Panc1 (cell line): ENCODE data around the gene MAST4. TPM values are rescaled to one million over a fixed set of nuclear protein-coding genes. Genes with fewer than 3 reads are reported as not detected.

Experiments used
- ATAC-seq: fragments of 200-7000 bp; cut with Tn5 transposase; 2 replicates; pipeline ENCODE4 v1.9.1; 2020; ENCODE audit warnings: mild to moderate bottlenecking, moderate library complexity
- BruUV-seq: library from RNA; stranded (reverse); fragments of 400-500 nt; replicated peaks from 2 replicates; lab custom pipeline; 2021; lab: Mats Ljungman, UMichigan
- CTCF ChIA-PET: fragments of 300-600 bp; sonication (Branson Sonifier 250); formaldehyde crosslinking; loops from one replicate; lab custom pipeline; 2022; ENCODE audit warnings: antibody characterized with exemption; lab: Charles Lee
- POLR2A ChIA-PET: fragments of 300-600 bp; sonication (Branson Sonifier 250); formaldehyde crosslinking; loops from one replicate; lab custom pipeline; 2022; ENCODE audit warnings: antibody characterized with exemption; lab: Charles Lee
- DNase-seq: peaks from one replicate; pipeline ENCODE4 v3.0.0-alpha.2; 2010; ENCODE audit warnings: low read depth, low spot score
- H3K27ac ChIP-seq: 2 replicates; pipeline ENCODE4 v1.5.1; 2011; ENCODE audit warnings: mild to moderate bottlenecking, low read length, inconsistent platforms
- H3K27me3 ChIP-seq: fragments of 200-500 bp; sonication (Bioruptor generic); 2 replicates; pipeline ENCODE4 v1.6.0; 2014; ENCODE audit warnings: low read length, inconsistent platforms; ENCODE audit not compliant: control insufficient read depth, insufficient read depth
- H3K36me3 ChIP-seq: fragments of 200-500 bp; sonication (Bioruptor generic); 2 replicates; pipeline ENCODE4 v1.5.1; 2014; ENCODE audit warnings: inconsistent platforms, mild to moderate bottlenecking, low read length, moderate library complexity; ENCODE audit not compliant: control insufficient read depth, insufficient read depth
- H3K4me1 ChIP-seq: 2 replicates; pipeline ENCODE4 v1.5.1; 2011; ENCODE audit warnings: inconsistent platforms, mild to moderate bottlenecking, low read length, moderate library complexity; ENCODE audit not compliant: control insufficient read depth, insufficient read depth
- H3K4me3 ChIP-seq, 2 experiments: 2 replicates each; pipeline ENCODE4 v1.5.1; 2011 to 2012; ENCODE audit warnings: low read depth in 2 of 2, low read length in 2 of 2, mild to moderate bottlenecking in 2 of 2, inconsistent platforms in 1 of 2, moderate library complexity in 1 of 2
- H3K9me3 ChIP-seq: fragments of 200-500 bp; sonication (Bioruptor generic); 2 replicates; pipeline ENCODE4 v1.5.1; 2014; ENCODE audit warnings: low read depth, mild to moderate bottlenecking, inconsistent platforms, low read length, moderate library complexity; ENCODE audit not compliant: control insufficient read depth, insufficient read depth
- CTCF ChIP-seq: fragments of 450-650 bp; IDR thresholded peaks from 2 replicates; pipeline ENCODE4 v1.5.1; 2017; ENCODE audit warnings: mild to moderate bottlenecking
- POLR2AphosphoS5 ChIP-seq: IDR thresholded peaks from 2 replicates; pipeline ENCODE4 v1.6.1; 2012; ENCODE audit warnings: mild to moderate bottlenecking, low read depth, low read length, moderate library complexity
- REST ChIP-seq, 2 experiments: IDR thresholded peaks; 2 replicates each; pipeline ENCODE4 v1.6.1; 2011 to 2012; ENCODE audit warnings: low read depth in 2 of 2, control low read depth in 1 of 2, low read length in 1 of 2, mild to moderate bottlenecking in 1 of 2, moderate library complexity in 1 of 2; ENCODE audit not compliant: insufficient read depth in 1 of 2
- SIN3A ChIP-seq: IDR thresholded peaks from 2 replicates; pipeline ENCODE4 v1.6.1; 2012; ENCODE audit warnings: low read depth, mild to moderate bottlenecking, low read length, moderate library complexity, borderline replicate concordance; ENCODE audit not compliant: insufficient read depth
- TCF7L2 ChIP-seq: IDR thresholded peaks from 2 replicates; pipeline ENCODE4 v1.6.1; 2011; ENCODE audit warnings: mild to moderate bottlenecking, low read depth, low read length, inconsistent platforms
- in situ Hi-C: cut with HindIII; loops from 2 replicates; pipeline ENCODE4 v1.10.0; 2016; ENCODE audit warnings: low sequenced_read_pairs, low pct_unique_long_range_greater_than_20kb
- intact Hi-C: fragments of 100-400 bp; cut with micrococcal nuclease; formaldehyde crosslinking; loops from one replicate; pipeline ENCODE4 v1.10.0; 2022; ENCODE audit not compliant: unreplicated experiment
- total RNA-seq: library from RNA; stranded (reverse); gene quantifications from one replicate; pipeline ENCODE4 v1.2.1, GENCODE V29; 2021; ENCODE audit not compliant: unreplicated experiment

Gene MAST4
- total RNA-seq, 1 experiment from 2014 or later, result 1.8 TPM

GRCh38 chr5:67181648-67182221 is 585.5 kb downstream of the MAST4 start:
- in situ Hi-C loops (no loop called here), intact Hi-C loops (no loop called here)
- BruUV-seq, result no TSS peak
- POLR2A ChIA-PET, result no interaction called here
- ATAC-seq, result no peak
- Histone ChIP-seq H3K9me3 (no peaks in the 10 kb centered on the region), H3K4me1 (no peaks in the 10 kb centered on the region), H3K27ac (no peak overlapping the region), H3K36me3 (no peaks in the 10 kb centered on the region), H3K4me3 (no peak overlapping the region), H3K27me3 (no peaks in the 10 kb centered on the region)
- TF ChIP-seq SIN3A (no peak), CTCF (no peak), TCF7L2 (no peak), POLR2AphosphoS5 (no peak), REST (IDR thresholded peaks at IDR 0.05; ENCODE audit: insufficient read depth in 1 of 2, low read depth in 2 of 2, low read length in 1 of 2) (no peak)
- DNase-seq, result no peak
- CTCF ChIA-PET, result no interaction called here

GRCh38 chr5:67182301-67182790 is 586.2 kb downstream of the MAST4 start:
- H3K36me3 ChIP-seq, result no peaks in the 10 kb centered on the region
- POLR2A ChIA-PET, result no interaction called here
- no peaks in the 10 kb centered on the region for H3K27me3 ChIP-seq
- BruUV-seq, result no TSS peak
- CTCF ChIA-PET, result no interaction called here
- in situ Hi-C loops (no loop called here), intact Hi-C loops (no loop called here)
- no peak for DNase-seq
- H3K4me1 ChIP-seq, result no peaks in the 10 kb centered on the region
- peak; percentile 56; the same call in 1 of the 2 replicates for ATAC-seq
- no peaks in the 10 kb centered on the region for H3K9me3 ChIP-seq
- no peak overlapping the region for H3K4me3 ChIP-seq
- H3K27ac ChIP-seq, result no peak overlapping the region
- no peak for TF ChIP-seq SIN3A
- no peak for TF ChIP-seq TCF7L2
- TF ChIP-seq CTCF, result no peak
- no peak for TF ChIP-seq POLR2AphosphoS5
- TF ChIP-seq REST (IDR thresholded peaks at IDR 0.05; ENCODE audit: insufficient read depth in 1 of 2, low read depth in 2 of 2, low read length in 1 of 2), result no peak
